GM12891 (cell line): ENCODE measurements around the gene PTX4.

ENCODE experiments used
- PAX5 ChIP-seq: IDR thresholded peaks from 2 replicates; pipeline ENCODE4 v1.6.1; 2011; ENCODE audit warnings: low read length, moderate library complexity, mild to moderate bottlenecking; ENCODE audit not compliant: insufficient read depth, severe bottlenecking
- POLR2A ChIP-seq: IDR thresholded peaks from 2 replicates; pipeline ENCODE4 v1.6.1; 2011; ENCODE audit warnings: low read depth, low read length, control low read depth
- POLR2AphosphoS5 ChIP-seq: IDR thresholded peaks from 2 replicates; pipeline ENCODE4 v1.6.1; 2011; ENCODE audit warnings: low read depth, low read length, control low read depth
- POU2F2 ChIP-seq: IDR thresholded peaks from 2 replicates; pipeline ENCODE4 v1.6.1; 2011; ENCODE audit warnings: low read depth, mild to moderate bottlenecking, control low read depth, low read length, moderate library complexity
- SPI1 ChIP-seq: IDR thresholded peaks from 2 replicates; pipeline ENCODE4 v1.6.1; 2011; ENCODE audit warnings: low read depth, low read length, control low read depth
- TAF1 ChIP-seq: IDR thresholded peaks from 2 replicates; pipeline ENCODE4 v1.6.1; 2011; ENCODE audit warnings: low read depth, low read length, control low read depth

GRCh38 chr16:1528921-1529537 lies 40.3 kb upstream of the PTX4 start:
- no peak for TF ChIP-seq POLR2A
- TF ChIP-seq POLR2AphosphoS5: no peak
- no peak for TF ChIP-seq SPI1
- no peak for TF ChIP-seq TAF1
- TF ChIP-seq POU2F2: no peak
- TF ChIP-seq PAX5: no peak
